Neural cell (in vitro differentiated cells): ENCODE measurements around the gene FAM124A. TPM values are rescaled to one million over a fixed set of nuclear protein-coding genes. Genes with fewer than 3 reads are reported as not detected.

Experiments used
- H2AFZ ChIP-seq: fragments of 200-600, 300-800 bp; sonication (generic), shearing (Covaris generic); 2 replicates; pipeline ENCODE4 v1.6.0; 2014; ENCODE audit warnings: low read depth, mild to moderate bottlenecking, antibody characterized with exemption, low read length, moderate library complexity
- H3F3A ChIP-seq: fragments of 200-600 bp; shearing (Covaris generic); 2 replicates; pipeline ENCODE4 v1.6.1; 2016; ENCODE audit warnings: mild to moderate bottlenecking, moderate library complexity, mixed read lengths, antibody characterized with exemption, low read length; ENCODE audit not compliant: insufficient read depth, poor library complexity, severe bottlenecking
- H3K27ac ChIP-seq: fragments of 200-600, 300-800 bp; sonication (generic), shearing (Covaris generic); 2 replicates; pipeline ENCODE4 v1.5.1; 2014; ENCODE audit warnings: mild to moderate bottlenecking, low read length, moderate library complexity
- H3K27me3 ChIP-seq: fragments of 300-800, 200-600 bp; sonication (generic), shearing (Covaris generic); 2 replicates; pipeline ENCODE4 v1.6.0; 2014; ENCODE audit warnings: mild to moderate bottlenecking, low read depth, low read length, moderate library complexity; ENCODE audit not compliant: insufficient read depth
- H3K36me3 ChIP-seq: fragments of 300-800, 200-600 bp; sonication (generic), shearing (Covaris generic); 2 replicates; pipeline ENCODE4 v1.5.1; 2014; ENCODE audit warnings: mild to moderate bottlenecking, antibody characterized with exemption, low read length, moderate library complexity; ENCODE audit not compliant: insufficient read depth
- H3K4me2 ChIP-seq: fragments of 300-800, 200-600 bp; sonication (generic), shearing (Covaris generic); 2 replicates; pipeline ENCODE4 v1.6.0; 2014; ENCODE audit warnings: mild to moderate bottlenecking, low read length
- H3K4me3 ChIP-seq: fragments of 300-800, 200-600 bp; sonication (generic), shearing (Covaris generic); 2 replicates; pipeline ENCODE4 v1.5.1; 2014; ENCODE audit warnings: mild to moderate bottlenecking, low read length, moderate library complexity
- H3K79me2 ChIP-seq: fragments of 200-600 bp; shearing (Covaris generic); replicated peaks from 2 replicates; pipeline ENCODE4 v1.6.0; 2014; ENCODE audit warnings: mild to moderate bottlenecking, low read length, moderate library complexity; ENCODE audit not compliant: insufficient read depth
- H3K9ac ChIP-seq: fragments of 300-800, 200-600 bp; sonication (generic), shearing (Covaris generic); 2 replicates; pipeline ENCODE4 v1.6.1; 2016; ENCODE audit warnings: mild to moderate bottlenecking, low read length, mixed read lengths
- H3K9me2 ChIP-seq: fragments of 200-600 bp; shearing (Covaris generic); 2 replicates; pipeline ENCODE4 v1.6.1; 2016; ENCODE audit warnings: mild to moderate bottlenecking, low read length, mixed read lengths; ENCODE audit not compliant: insufficient read depth
- H3K9me3 ChIP-seq: fragments of 200-600, 300-800 bp; sonication (generic), shearing (Covaris generic); 2 replicates; pipeline ENCODE4 v1.6.1; 2016; ENCODE audit warnings: mild to moderate bottlenecking, mixed run types, low read length, moderate library complexity, mixed read lengths
- H4K20me1 ChIP-seq: fragments of 200-600 bp; shearing (Covaris generic); 2 replicates; pipeline ENCODE4 v1.6.1; 2016; ENCODE audit warnings: mild to moderate bottlenecking, mixed run types; ENCODE audit not compliant: insufficient read depth
- CTCF ChIP-seq: fragments of 450-650 bp; IDR thresholded peaks from 2 replicates; pipeline ENCODE4 v1.5.1; 2014; ENCODE audit warnings: antibody characterized with exemption, mild to moderate bottlenecking, moderate library complexity; ENCODE audit not compliant: poor library complexity, severe bottlenecking
- EP300 ChIP-seq: fragments of 450-650 bp; conservative IDR thresholded peaks from 2 replicates; pipeline ENCODE4 v1.6.1; 2014; ENCODE audit warnings: antibody characterized with exemption, mild to moderate bottlenecking, moderate library complexity; ENCODE audit not compliant: poor library complexity, severe bottlenecking
- EZH2 ChIP-seq: fragments of 200-600, 300-800 bp; shearing (Covaris generic), sonication (generic); IDR thresholded peaks from 2 replicates; pipeline ENCODE4 v1.6.1; 2014; ENCODE audit warnings: antibody characterized with exemption, low read length, borderline replicate concordance, mild to moderate bottlenecking; ENCODE audit not compliant: insufficient read depth, poor library complexity, severe bottlenecking
- MXI1 ChIP-seq: fragments of 450-650 bp; conservative IDR thresholded peaks from 2 replicates; pipeline ENCODE4 v1.6.1; 2014; ENCODE audit warnings: antibody characterized with exemption, mild to moderate bottlenecking; ENCODE audit not compliant: poor library complexity, severe bottlenecking
- POLR2AphosphoS5 ChIP-seq: IDR thresholded peaks from 2 replicates; pipeline ENCODE4 v1.6.1; 2012
- RAD21 ChIP-seq: fragments of 450-650 bp; conservative IDR thresholded peaks from 2 replicates; pipeline ENCODE4 v1.6.1; 2014; ENCODE audit warnings: antibody characterized with exemption, mild to moderate bottlenecking, moderate library complexity
- REST ChIP-seq: IDR thresholded peaks from 2 replicates; pipeline ENCODE4 v1.6.1; 2012; ENCODE audit warnings: borderline replicate concordance
- SMC3 ChIP-seq: fragments of 450-650 bp; conservative IDR thresholded peaks from 2 replicates; pipeline ENCODE4 v1.6.1; 2014; ENCODE audit warnings: antibody characterized with exemption, mild to moderate bottlenecking, moderate library complexity; ENCODE audit not compliant: poor library complexity
- TAF1 ChIP-seq: IDR thresholded peaks from 2 replicates; pipeline ENCODE4 v1.6.1; 2012; ENCODE audit warnings: low read depth
- polyA plus RNA-seq: library from polyadenylated mRNA; depleted of rRNA; stranded (reverse); fragments of >200 nt; gene quantifications from 2 replicates; pipeline ENCODE4 v1.2.3, GENCODE V29; 2014

Gene FAM124A
- polyA plus RNA-seq, 1 donor from 2014 or later, result 3.0 TPM

GRCh38 chr13:51321836-51322235, 99.6 kb downstream of the FAM124A start:
- Histone ChIP-seq H3F3A (no peaks in the 10 kb centered on the region), H3K27ac (no peak overlapping the region), H3K4me2 (no peak overlapping the region), H3K9me2 (no peaks in the 10 kb centered on the region), H2AFZ (no peak overlapping the region), H3K9me3 (no peaks in the 10 kb centered on the region), H3K36me3 (no peaks in the 10 kb centered on the region), H3K27me3 (no peaks in the 10 kb centered on the region), H4K20me1 (no peaks in the 10 kb centered on the region), H3K4me3 (no peak overlapping the region), H3K79me2 (no peaks in the 10 kb centered on the region), H3K9ac (no peak overlapping the region)
- no peak for TF ChIP-seq RAD21
- TF ChIP-seq REST, result no peak
- TF ChIP-seq POLR2AphosphoS5, result no peak
- no peak for TF ChIP-seq EZH2
- TF ChIP-seq TAF1, result no peak
- TF ChIP-seq CTCF, result no peak
- no peak for TF ChIP-seq SMC3
- TF ChIP-seq EP300, result no peak
- TF ChIP-seq MXI1, result no peak

GRCh38 chr13:51322826-51323225, 100.6 kb downstream of the FAM124A start:
- Histone ChIP-seq H3K9me2 (no peaks in the 10 kb centered on the region), H3K4me3 (no peak overlapping the region), H3K36me3 (no peaks in the 10 kb centered on the region), H3F3A (no peaks in the 10 kb centered on the region), H3K27ac (no peak overlapping the region), H2AFZ (no peak overlapping the region), H3K27me3 (no peaks in the 10 kb centered on the region), H3K9me3 (no peaks in the 10 kb centered on the region), H3K4me2 (no peak overlapping the region), H3K9ac (no peak overlapping the region), H3K79me2 (no peaks in the 10 kb centered on the region), H4K20me1 (no peaks in the 10 kb centered on the region)
- no peak for TF ChIP-seq REST
